VCaP (cell line): Measurements from ENCODE around the gene SMKR1.

ENCODE experiments used
- H3K27ac ChIP-seq: fragments of 450-650 bp; 2 replicates; pipeline ENCODE4 v1.5.1; 2017
- TF ChIP-seq, protein P1 (sequence below): fragments of 450-650 bp; conservative IDR thresholded peaks from 2 replicates; pipeline ENCODE4 v1.5.1; 2017; ENCODE audit warnings: mild to moderate bottlenecking, moderate library complexity

SMKR1 gene

DNA sequence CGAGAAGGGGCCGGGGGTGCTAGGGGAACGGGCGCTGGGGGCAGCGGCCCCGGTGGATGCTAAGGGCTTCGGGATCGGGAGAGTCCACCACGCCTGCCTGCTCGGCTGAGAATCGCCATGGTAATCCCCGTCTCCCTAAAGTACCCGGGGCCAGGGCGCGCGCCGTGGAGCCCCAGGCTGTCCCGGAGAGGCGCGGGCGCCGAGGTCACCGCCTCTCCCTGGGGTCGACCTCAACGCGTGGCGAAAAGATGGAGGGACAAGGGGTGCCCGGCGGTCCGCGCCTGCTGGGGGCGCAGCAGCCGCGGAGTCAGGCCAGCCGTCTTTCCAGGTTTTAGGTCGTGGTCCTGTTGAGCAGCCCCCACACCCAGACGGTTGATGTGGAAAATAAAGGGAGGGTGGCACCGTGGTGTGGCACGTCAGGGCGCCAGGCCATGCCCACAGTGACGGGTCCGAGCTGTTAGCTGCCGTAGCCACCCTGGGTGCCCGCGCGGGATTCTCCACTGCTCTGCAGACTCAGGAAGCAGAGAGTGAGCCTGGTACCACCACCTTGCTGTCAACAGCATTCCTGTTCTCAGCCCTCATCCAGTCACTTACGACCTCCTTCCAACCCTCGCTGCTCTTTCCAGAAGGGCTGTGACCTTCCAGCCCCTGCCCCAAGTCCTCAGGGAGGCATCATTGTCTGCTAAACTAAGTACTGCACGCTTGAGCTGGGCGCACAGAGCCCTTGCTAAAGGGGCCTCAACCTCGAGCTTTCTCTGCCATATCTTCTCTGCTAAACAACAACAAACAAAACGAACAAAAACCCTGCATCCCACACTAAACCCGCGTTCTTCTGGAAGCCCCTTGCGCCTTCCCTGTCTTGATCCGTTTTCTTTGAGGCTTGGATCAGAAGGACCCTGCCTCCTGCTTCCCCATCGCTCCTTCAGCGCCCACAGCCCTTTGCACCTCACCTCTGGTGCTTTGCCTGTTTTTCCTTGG is 666 bp downstream of the SMKR1 start:
- TF ChIP-seq, protein P1, sequence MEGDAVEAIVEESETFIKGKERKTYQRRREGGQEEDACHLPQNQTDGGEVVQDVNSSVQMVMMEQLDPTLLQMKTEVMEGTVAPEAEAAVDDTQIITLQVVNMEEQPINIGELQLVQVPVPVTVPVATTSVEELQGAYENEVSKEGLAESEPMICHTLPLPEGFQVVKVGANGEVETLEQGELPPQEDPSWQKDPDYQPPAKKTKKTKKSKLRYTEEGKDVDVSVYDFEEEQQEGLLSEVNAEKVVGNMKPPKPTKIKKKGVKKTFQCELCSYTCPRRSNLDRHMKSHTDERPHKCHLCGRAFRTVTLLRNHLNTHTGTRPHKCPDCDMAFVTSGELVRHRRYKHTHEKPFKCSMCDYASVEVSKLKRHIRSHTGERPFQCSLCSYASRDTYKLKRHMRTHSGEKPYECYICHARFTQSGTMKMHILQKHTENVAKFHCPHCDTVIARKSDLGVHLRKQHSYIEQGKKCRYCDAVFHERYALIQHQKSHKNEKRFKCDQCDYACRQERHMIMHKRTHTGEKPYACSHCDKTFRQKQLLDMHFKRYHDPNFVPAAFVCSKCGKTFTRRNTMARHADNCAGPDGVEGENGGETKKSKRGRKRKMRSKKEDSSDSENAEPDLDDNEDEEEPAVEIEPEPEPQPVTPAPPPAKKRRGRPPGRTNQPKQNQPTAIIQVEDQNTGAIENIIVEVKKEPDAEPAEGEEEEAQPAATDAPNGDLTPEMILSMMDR, result peak; percentile 45
- H3K27ac ChIP-seq, result peak overlapping the region; percentile 76

DNA sequence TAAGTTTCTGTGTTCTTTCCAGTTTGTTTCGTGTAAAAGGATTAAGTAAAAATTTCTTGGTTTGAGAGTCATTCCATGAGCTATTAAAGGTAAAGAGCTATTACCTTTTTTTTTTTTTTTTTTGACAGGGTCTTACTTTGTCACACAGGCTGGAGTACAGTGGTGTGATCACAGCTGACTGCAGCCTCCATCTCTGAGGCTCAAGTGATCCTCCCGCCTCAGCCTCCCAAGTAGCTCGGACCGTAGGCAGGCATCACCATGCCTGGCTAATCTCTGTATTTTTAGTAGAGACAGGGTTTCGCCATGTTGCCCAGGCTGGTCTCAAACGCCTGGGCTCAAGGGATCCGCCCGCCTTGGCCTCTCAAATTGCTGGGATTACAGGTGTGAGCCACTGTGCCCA is 1.4 kb downstream of the SMKR1 start:
- TF ChIP-seq, protein P1, result no peak
- H3K27ac ChIP-seq, result no peak overlapping the region; the same call in 1 of the 2 replicates

DNA sequence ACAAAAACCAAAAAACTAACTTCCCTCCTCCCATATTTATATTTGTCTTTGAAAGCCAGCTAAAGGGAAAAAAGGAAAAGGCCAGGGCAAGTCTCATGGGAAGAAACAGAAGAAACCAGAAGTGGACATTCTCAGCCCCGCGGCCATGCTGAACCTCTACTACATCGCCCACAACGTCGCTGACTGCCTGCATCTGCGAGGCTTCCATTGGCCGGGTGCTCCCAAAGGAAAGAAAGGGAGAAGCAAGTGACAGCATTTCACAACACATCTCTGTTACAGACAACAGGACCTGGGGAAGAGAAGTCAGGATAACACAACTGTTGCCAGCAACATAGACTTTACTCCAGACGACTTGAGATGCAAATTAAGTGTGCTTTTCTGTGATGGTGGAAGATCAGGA is 9.9 kb downstream of the SMKR1 start:
- TF ChIP-seq, protein P1, result no peak
- no peak overlapping the region for H3K27ac ChIP-seq

DNA sequence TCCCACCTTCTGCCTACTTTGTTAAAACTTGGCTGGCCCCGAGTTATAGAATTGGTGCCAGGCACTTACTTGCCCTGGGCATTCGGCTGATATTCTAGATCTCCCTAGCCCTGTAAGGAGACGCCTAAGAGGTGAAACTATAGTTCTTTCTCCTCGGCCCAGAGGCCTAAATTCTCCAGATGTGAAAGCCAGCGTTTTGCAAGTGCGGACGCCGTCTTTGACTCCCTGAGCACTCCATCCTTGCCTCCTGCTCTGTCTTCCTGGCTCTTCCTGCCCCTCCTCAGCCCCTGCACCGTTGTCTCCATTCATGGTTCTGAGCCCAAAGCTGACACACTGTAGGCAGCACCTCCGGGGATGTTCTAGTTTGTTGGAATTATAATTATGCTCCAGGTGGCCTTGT is 11.2 kb downstream of the SMKR1 start:
- TF ChIP-seq, protein P1, result no peak
- no peak overlapping the region for H3K27ac ChIP-seq

DNA sequence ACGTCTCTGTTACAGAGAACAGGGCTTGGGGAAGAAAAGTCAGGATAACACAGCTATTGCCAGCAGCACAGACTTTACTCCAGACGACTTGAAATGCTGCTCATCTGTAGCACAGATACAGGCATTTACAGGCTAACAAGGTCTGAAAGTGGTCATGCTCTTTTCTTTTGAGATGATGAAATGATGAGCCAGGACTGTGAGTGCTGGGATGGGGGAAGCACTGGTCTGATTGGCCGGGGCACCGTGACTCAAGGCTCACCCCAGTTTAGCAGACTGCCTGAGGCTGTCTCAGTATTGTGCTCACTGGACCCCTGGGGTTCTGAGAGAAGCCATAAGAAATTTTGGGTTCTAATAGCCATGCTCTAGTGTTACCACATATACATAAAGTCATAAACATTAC is 12.4 kb downstream of the SMKR1 start:
- TF ChIP-seq, protein P1, result no peak
- H3K27ac ChIP-seq, result no peak overlapping the region

DNA sequence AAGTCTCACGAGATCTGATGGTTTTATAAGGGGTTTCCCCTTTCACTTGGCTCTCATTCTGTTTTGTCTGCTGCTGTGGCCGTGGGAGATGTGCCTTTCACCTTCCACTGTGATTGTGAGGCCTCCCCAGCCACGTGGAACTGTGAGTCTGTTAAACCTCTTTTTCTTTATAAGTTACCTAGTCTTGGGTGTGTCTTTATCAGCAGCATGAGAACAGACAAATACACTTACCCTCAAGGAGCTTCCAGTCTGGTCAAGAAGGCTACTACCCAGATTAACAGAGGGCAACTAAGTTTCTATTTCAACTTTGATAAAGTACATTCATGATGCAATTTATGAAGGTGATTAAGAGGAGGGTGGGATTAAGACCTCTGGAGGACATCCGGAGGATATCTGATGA is 13.1 kb downstream of the SMKR1 start:
- TF ChIP-seq, protein P1, result no peak
- H3K27ac ChIP-seq, result no peak overlapping the region

DNA sequence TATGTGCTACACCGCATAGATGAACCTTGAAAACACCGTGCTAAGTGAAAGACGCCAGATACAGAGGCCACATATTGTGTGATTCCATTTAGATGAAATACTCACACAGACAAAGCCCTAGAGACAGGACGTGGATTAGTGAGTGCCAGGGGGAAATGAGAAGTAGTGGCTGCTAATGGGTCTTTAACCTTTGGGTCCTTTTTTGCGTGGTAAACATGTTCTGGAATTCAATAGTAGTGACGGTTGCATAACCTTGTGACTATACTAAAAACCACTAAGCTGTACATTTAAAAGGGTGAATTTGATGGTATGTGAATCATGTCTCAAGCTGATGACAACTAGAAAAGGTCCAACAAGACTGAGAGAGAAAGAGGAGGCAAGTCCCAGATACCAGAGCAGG is 15.6 kb downstream of the SMKR1 start:
- no peak overlapping the region for H3K27ac ChIP-seq
- TF ChIP-seq, protein P1, result no peak
